Uterus (tissue), 4 donors: ENCODE results near the gene ERAP2. TPM values are rescaled to one million over a fixed set of nuclear protein-coding genes. Genes with fewer than 3 reads are reported as not detected.

Experiments used
- DNase-seq, 2 donors: peaks; one replicate each; pipeline ENCODE4 v3.0.0-alpha.2; 2019 to 2020
- H3K27ac ChIP-seq, 2 donors: fragments of 200-600 bp; sonication (generic); 1 replicate in 1 of 2; 2 replicates in 1 of 2; pipeline ENCODE4 v1.5.1; 2016 to 2018
- H3K27me3 ChIP-seq, 2 donors: fragments of 200-600 bp; sonication (generic); one replicate each; pipeline ENCODE4 v1.5.1; 2018 to 2019; ENCODE audit warnings: control low read depth in 1 of 2
- H3K36me3 ChIP-seq, 2 donors: fragments of 200-600 bp; sonication (generic); one replicate each; pipeline ENCODE4 v1.5.1; 2019; ENCODE audit warnings: control low read depth in 1 of 2
- H3K4me1 ChIP-seq, 2 donors: fragments of 200-600 bp; sonication (generic); one replicate each; pipeline ENCODE4 v1.5.1; 2018 to 2019; ENCODE audit warnings: control low read depth in 1 of 2
- H3K4me3 ChIP-seq, 2 donors: fragments of 200-600 bp; sonication (generic); 1 replicate in 1 of 2; 2 replicates in 1 of 2; pipeline ENCODE4 v1.5.1; 2018 to 2019; ENCODE audit warnings: mild to moderate bottlenecking in 1 of 2
- H3K9me3 ChIP-seq, 2 donors: fragments of 200-600 bp; sonication (generic); one replicate each; pipeline ENCODE4 v1.5.1; 2019; ENCODE audit warnings: control low read depth in 1 of 2
- CTCF ChIP-seq, 4 experiments: fragments of 200-600 bp in 2 of 4; fragments of 450-650 bp in 2 of 4; sonication (generic) in 2 of 4; IDR thresholded peaks; one replicate each; pipeline ENCODE4 v1.5.1; 2016 to 2019; ENCODE audit warnings: antibody characterized with exemption in 4 of 4, mild to moderate bottlenecking in 2 of 4, moderate library complexity in 1 of 4
- POLR2A ChIP-seq, 2 donors: fragments of 450-650 bp; IDR thresholded peaks; one replicate each; pipeline ENCODE4 v1.6.1; 2016; ENCODE audit warnings: antibody characterized with exemption in 2 of 2, mild to moderate bottlenecking in 1 of 2, moderate library complexity in 1 of 2
- intact Hi-C: fragments of 100-400 bp; cut with DNase I; formaldehyde crosslinking; loops from one replicate; pipeline ENCODE4 v1.15.1; 2023; ENCODE audit warnings: low total_unique reads
- total RNA-seq, 4 donors: library from RNA; depleted of rRNA in 3 of 4; stranded (reverse); fragments of >200 nt in 3 of 4; gene quantifications; one replicate each; pipeline versions ENCODE4 v1.1.0 to v1.2.4, GENCODE V29; 2014 to 2023
- donor health status: DM: yes; HTN: yes; CAD: no.

Gene ERAP2
- total RNA-seq, 4 donors from 2014 or later = 9.5 to 29.2 (median 17.1) TPM

GRCh38 chr5:96941140-96941539 lies 64.8 kb downstream of the ERAP2 start:
- H3K4me3 ChIP-seq = no peak overlapping the region
- no peaks in the 10 kb centered on the region for H3K9me3 ChIP-seq
- H3K4me1 ChIP-seq = peaks cover 0 to 4% of the 10 kb centered on the region in 2 donors
- no peak overlapping the region for H3K27ac ChIP-seq
- no peaks in the 10 kb centered on the region for H3K36me3 ChIP-seq
- H3K27me3 ChIP-seq = no peaks in the 10 kb centered on the region
- no peak for DNase-seq
- intact Hi-C loops = no loop called here
- TF ChIP-seq CTCF (IDR thresholded peaks at IDR 0.05) = no peak
- no peak for TF ChIP-seq POLR2A (IDR thresholded peaks at IDR 0.05)

- Histone ChIP-seq H3K27ac (no peak overlapping the region), H3K9me3 (no peaks in the 10 kb centered on the region), H3K4me1 (peaks cover 0 to 4% of the 10 kb centered on the region in 2 donors), H3K4me3 (no peak overlapping the region), H3K36me3 (no peaks in the 10 kb centered on the region), H3K27me3 (no peaks in the 10 kb centered on the region)
- no peak for DNase-seq
- intact Hi-C loops = no loop called here
- no peak for TF ChIP-seq POLR2A (IDR thresholded peaks at IDR 0.05)
- no peak for TF ChIP-seq CTCF (IDR thresholded peaks at IDR 0.05)
Observed at GRCh38 chr5:96942078-96942477, 65.8 kb downstream of the ERAP2 start.

GRCh38 chr5:96942911-96943310 lies 66.6 kb downstream of the ERAP2 start:
- Histone ChIP-seq H3K27ac (no peak overlapping the region), H3K4me1 (peaks cover 0 to 4% of the 10 kb centered on the region in 2 donors), H3K36me3 (no peaks in the 10 kb centered on the region), H3K27me3 (no peaks in the 10 kb centered on the region), H3K4me3 (no peak overlapping the region), H3K9me3 (no peaks in the 10 kb centered on the region)
- DNase-seq = no peak
- TF ChIP-seq POLR2A (IDR thresholded peaks at IDR 0.05) (no peak), CTCF (IDR thresholded peaks at IDR 0.05) (no peak)
- intact Hi-C loops = no loop called here

- H3K36me3 ChIP-seq = no peaks in the 10 kb centered on the region
- H3K9me3 ChIP-seq = no peaks in the 10 kb centered on the region
- no peaks in the 10 kb centered on the region for H3K27me3 ChIP-seq
- no peak overlapping the region for H3K4me3 ChIP-seq
- intact Hi-C loops = no loop called here
- TF ChIP-seq POLR2A (IDR thresholded peaks at IDR 0.05) (no peak), CTCF (IDR thresholded peaks at IDR 0.05) (no peak)
- DNase-seq = no peak
- H3K27ac ChIP-seq = no peak overlapping the region
- no peaks in the 10 kb centered on the region for H3K4me1 ChIP-seq
Observed at GRCh38 chr5:96943799-96944198, 67.5 kb downstream of the ERAP2 start.

GRCh38 chr5:96945144-96945897 lies 69.0 kb downstream of the ERAP2 start:
- H3K9me3 ChIP-seq = no peaks in the 10 kb centered on the region
- no peak overlapping the region for H3K4me3 ChIP-seq
- no peak overlapping the region for H3K27ac ChIP-seq
- TF ChIP-seq CTCF (IDR thresholded peaks at IDR 0.05) (no peak), POLR2A (IDR thresholded peaks at IDR 0.05) (no peak)
- H3K27me3 ChIP-seq = no peaks in the 10 kb centered on the region
- no peak for DNase-seq
- H3K36me3 ChIP-seq = no peaks in the 10 kb centered on the region
- intact Hi-C loops = no loop called here
- no peaks in the 10 kb centered on the region for H3K4me1 ChIP-seq
